ENCODE results near the gene DCST2. TPM values are rescaled to one million over a fixed set of nuclear protein-coding genes. Genes with fewer than 3 reads are reported as not detected.

DCST2 gene
- total and polyA plus RNA-seq, 9 of the 15 experiments (the other 6 are each of a cell fraction or from before 2014, with no cell fraction given), result 0.09 to 0.49 (median 0.11) TPM; not detected in 3

DNA sequence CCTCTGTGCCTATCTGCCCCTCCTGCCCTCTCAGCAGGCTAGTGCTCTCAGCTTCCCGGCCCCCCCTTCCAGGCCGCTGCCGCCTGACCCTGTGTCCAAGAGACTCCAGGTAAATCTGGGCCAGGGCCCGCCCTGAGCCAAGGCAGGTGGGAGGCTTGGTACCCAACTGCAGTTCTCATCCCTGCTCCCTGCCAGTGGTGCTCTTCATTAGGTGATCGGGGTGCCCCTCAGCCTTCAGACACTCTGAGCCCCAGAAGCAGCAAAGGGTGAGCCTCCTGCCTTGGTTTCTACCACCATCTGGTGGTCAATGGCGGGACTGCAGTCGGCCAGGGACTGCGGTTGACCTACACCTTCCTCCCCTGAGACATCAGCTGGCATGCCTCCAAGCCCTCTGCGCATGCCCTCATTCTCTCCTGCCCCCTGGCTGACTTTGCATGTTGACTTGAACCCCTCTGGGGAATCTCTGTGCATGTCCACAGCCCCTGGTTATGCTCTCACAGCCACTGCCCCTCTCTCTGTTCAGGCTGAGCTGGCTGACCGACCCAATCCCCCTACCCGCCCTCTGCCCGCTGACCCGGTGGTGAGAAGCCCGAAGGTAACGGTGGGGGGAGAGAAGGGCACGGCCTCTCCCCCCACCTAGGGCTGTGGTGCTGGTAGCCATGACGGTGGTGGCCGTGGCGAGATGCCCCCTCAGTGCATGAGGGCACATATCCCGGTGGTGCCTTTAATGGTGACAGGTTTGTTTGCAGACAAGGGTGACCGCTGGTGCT lies 28.0 kb upstream of the DCST2 start (continued):
- TF ChIP-seq, protein P1, sequence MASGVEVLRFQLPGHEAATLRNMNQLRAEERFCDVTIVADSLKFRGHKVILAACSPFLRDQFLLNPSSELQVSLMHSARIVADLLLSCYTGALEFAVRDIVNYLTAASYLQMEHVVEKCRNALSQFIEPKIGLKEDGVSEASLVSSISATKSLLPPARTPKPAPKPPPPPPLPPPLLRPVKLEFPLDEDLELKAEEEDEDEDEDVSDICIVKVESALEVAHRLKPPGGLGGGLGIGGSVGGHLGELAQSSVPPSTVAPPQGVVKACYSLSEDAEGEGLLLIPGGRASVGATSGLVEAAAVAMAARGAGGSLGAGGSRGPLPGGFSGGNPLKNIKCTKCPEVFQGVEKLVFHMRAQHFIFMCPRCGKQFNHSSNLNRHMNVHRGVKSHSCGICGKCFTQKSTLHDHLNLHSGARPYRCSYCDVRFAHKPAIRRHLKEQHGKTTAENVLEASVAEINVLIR (CRISPR knock-in tag; IDR thresholded peaks at IDR 0.05), result no peak
- TF ChIP-seq SUPT5H (IDR thresholded peaks at IDR 0.05) (0 out of 2 replicates have a peak, but pooled peaks have one; percentile 14), ZNF224 (CRISPR knock-in tag; IDR thresholded peaks at IDR 0.05) (no peak), MAFK (IDR thresholded peaks at IDR 0.05; ENCODE audit: low read length) (no peak), NEUROD1 (IDR thresholded peaks at IDR 0.05; ENCODE audit: borderline replicate concordance, low read depth, low read length, partially characterized antibody) (peak; percentile 13), SIRT6 (IDR thresholded peaks at IDR 0.05; ENCODE audit: low read depth, low read length) (no peak), NRF1 (conservative IDR thresholded peaks at IDR 0.05 in 1 of 2, IDR thresholded peaks at IDR 0.05 in 1 of 2) (peak; percentile 86 to 89), SREBF2 (CRISPR knock-in tag; IDR thresholded peaks at IDR 0.05) (no peak), SPI1 (IDR thresholded peaks at IDR 0.05; ENCODE audit: borderline replicate concordance, low read depth, low read length) (0 out of 2 replicates have a peak, but pooled peaks have one; percentile 7), NFRKB (IDR thresholded peaks at IDR 0.05; ENCODE audit: low read depth) (no peak), ZNF280B (CRISPR knock-in tag; IDR thresholded peaks at IDR 0.05) (no peak), XRCC5 (IDR thresholded peaks at IDR 0.05; ENCODE audit: low read depth, low read length) (0 out of 2 replicates have a peak, but pooled peaks have one; percentile 41), CREB1 (IDR thresholded peaks at IDR 0.05) (no peak), CREB1 (CRISPR knock-in tag; IDR thresholded peaks at IDR 0.05) (no peak), SMC3 (conservative IDR thresholded peaks at IDR 0.05; ENCODE audit: insufficient read depth, low read depth, low read length) (peak; percentile 96), TEAD4 (IDR thresholded peaks at IDR 0.05; ENCODE audit: low read length) (no peak), TEAD4 (CRISPR knock-in tag; IDR thresholded peaks at IDR 0.05; ENCODE audit: borderline replicate concordance) (no peak), MAZ (CRISPR knock-in tag; conservative IDR thresholded peaks at IDR 0.05 in 1 of 2, IDR thresholded peaks at IDR 0.05 in 1 of 2) (peak in 1 of 2 experiments; percentile 51; a peak in 2 of 4 replicates), ZNF354B (CRISPR knock-in tag; IDR thresholded peaks at IDR 0.05) (no peak), ZNF644 (tag; IDR thresholded peaks at IDR 0.05; ENCODE audit: low read depth) (no peak), CREM (IDR thresholded peaks at IDR 0.05; ENCODE audit: low read depth) (peak; percentile 40; the same call in 1 of the 2 replicates), POU5F1 (IDR thresholded peaks at IDR 0.05; ENCODE audit: borderline replicate concordance, low read depth, low read length, partially characterized antibody) (no peak), ZNF57 (CRISPR knock-in tag; IDR thresholded peaks at IDR 0.05) (no peak), HDAC1 (IDR thresholded peaks at IDR 0.05) (no peak)
- TF ChIP-seq, protein P2, sequence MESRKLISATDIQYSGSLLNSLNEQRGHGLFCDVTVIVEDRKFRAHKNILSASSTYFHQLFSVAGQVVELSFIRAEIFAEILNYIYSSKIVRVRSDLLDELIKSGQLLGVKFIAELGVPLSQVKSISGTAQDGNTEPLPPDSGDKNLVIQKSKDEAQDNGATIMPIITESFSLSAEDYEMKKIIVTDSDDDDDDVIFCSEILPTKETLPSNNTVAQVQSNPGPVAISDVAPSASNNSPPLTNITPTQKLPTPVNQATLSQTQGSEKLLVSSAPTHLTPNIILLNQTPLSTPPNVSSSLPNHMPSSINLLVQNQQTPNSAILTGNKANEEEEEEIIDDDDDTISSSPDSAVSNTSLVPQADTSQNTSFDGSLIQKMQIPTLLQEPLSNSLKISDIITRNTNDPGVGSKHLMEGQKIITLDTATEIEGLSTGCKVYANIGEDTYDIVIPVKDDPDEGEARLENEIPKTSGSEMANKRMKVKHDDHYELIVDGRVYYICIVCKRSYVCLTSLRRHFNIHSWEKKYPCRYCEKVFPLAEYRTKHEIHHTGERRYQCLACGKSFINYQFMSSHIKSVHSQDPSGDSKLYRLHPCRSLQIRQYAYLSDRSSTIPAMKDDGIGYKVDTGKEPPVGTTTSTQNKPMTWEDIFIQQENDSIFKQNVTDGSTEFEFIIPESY (CRISPR knock-in tag; IDR thresholded peaks at IDR 0.05), result peak; percentile 72

Data from K562 (cell line).